Transverse colon (tissue), 4 donors: ENCODE measurements around the gene SPINK7. TPM values are rescaled to one million over a fixed set of nuclear protein-coding genes. Genes with fewer than 3 reads are reported as not detected.

Experiments used
- DNase-seq: peaks from one replicate; pipeline ENCODE4 v3.0.0-alpha.2; 2019
- H3K27ac ChIP-seq, 4 donors: fragments of 200-600 bp; sonication (generic); 2 replicates each; pipeline ENCODE4 v1.5.1; 2016 to 2018; ENCODE audit warnings: inconsistent platforms in 4 of 4
- H3K27me3 ChIP-seq: fragments of 200-600 bp; sonication (generic); 2 replicates; pipeline ENCODE4 v1.5.1; 2017; ENCODE audit warnings: inconsistent platforms
- H3K36me3 ChIP-seq, 4 donors: fragments of 200-600 bp; sonication (generic); 2 replicates each; pipeline ENCODE4 v1.5.1; 2017 to 2019; ENCODE audit warnings: inconsistent platforms in 4 of 4
- H3K4me1 ChIP-seq, 4 donors: fragments of 200-600 bp; sonication (generic); 2 replicates each; pipeline ENCODE4 v1.5.1; 2017 to 2020; ENCODE audit warnings: inconsistent platforms in 4 of 4
- H3K4me3 ChIP-seq, 4 donors: fragments of 200-600 bp; sonication (generic); 1 replicate in 1 of 4; 2 replicates in 3 of 4; pipeline versions ENCODE4 v1.5.1 to v1.6.1; 2017 to 2019; ENCODE audit warnings: inconsistent platforms in 4 of 4
- H3K9me3 ChIP-seq, 2 donors: fragments of 200-600 bp; sonication (generic); 2 replicates each; pipeline ENCODE4 v1.5.1; 2017 to 2019; ENCODE audit warnings: inconsistent platforms in 2 of 2
- CTCF ChIP-seq, 5 experiments: fragments of 200-600 bp in 3 of 5; fragments of 450-650 bp in 2 of 5; sonication (generic) in 3 of 5; IDR thresholded peaks; 1 replicate in 2 of 5; 2 replicates in 3 of 5; pipeline ENCODE4 v1.5.1; 2016 to 2017; ENCODE audit warnings: antibody characterized with exemption in 5 of 5, inconsistent platforms in 3 of 5, mild to moderate bottlenecking in 2 of 5, moderate library complexity in 1 of 5
- EP300 ChIP-seq: sonication (generic); formaldehyde crosslinking; IDR thresholded peaks from one replicate; pipeline ENCODE4 v1.6.1; 2017; ENCODE audit warnings: antibody characterized with exemption, low read depth
- POLR2A ChIP-seq: fragments of 450-650 bp; IDR thresholded peaks from one replicate; pipeline ENCODE4 v1.6.1; 2016; ENCODE audit warnings: antibody characterized with exemption, mild to moderate bottlenecking, moderate library complexity
- POLR2AphosphoS5 ChIP-seq, 3 donors: sonication (generic); formaldehyde crosslinking; IDR thresholded peaks; one replicate each; pipeline ENCODE4 v1.6.1; 2016; ENCODE audit warnings: antibody characterized with exemption in 3 of 3
- WGBS, 2 donors: methylation state at CpG; one replicate each; pipeline ENCODE4 v1.1.5; 2018; ENCODE audit warnings: low coverage in 1 of 2; 5-methylcytosine and 5-hydroxymethylcytosine counted together
- in situ Hi-C, 4 donors: fragments of 200-750 bp; cut with MboI; loops; one replicate each; pipeline versions ENCODE4 v1.15.0 to v1.15.1; 2017; ENCODE audit warnings: low sequenced_read_pairs in 3 of 4, low pct_ligation_motif_present in 1 of 4, low pct_unique_long_range_greater_than_20kb in 1 of 4
- intact Hi-C: fragments of 100-400 bp; cut with DNase I; formaldehyde crosslinking; loops from one replicate; pipeline ENCODE4 v1.15.1; 2023; ENCODE audit warnings: low total_unique reads
- total RNA-seq, 4 donors: library from RNA; depleted of rRNA; stranded (reverse); fragments of >200 nt; gene quantifications; one replicate each; pipeline ENCODE4 v1.1.0, GENCODE V29; 2016

Gene SPINK7
- total RNA-seq, 4 donors from 2014 or later: not detected

- Histone ChIP-seq H3K27ac (no peak overlapping the region), H3K27me3 (no peaks in the 10 kb centered on the region), H3K4me1 (no peaks in the 10 kb centered on the region), H3K9me3 (no peaks in the 10 kb centered on the region), H3K4me3 (no peak overlapping the region), H3K36me3 (no peaks in the 10 kb centered on the region)
- DNase-seq: no peak
- intact Hi-C loops: no loop called here
- peak in 1 of 5 experiments; percentile 9 for TF ChIP-seq CTCF (IDR thresholded peaks at IDR 0.05)
- no peak for TF ChIP-seq POLR2A
- in situ Hi-C loops: loop anchor here in 2 of 4 donors (25.0 kb wide), 1 partner anchor 166 kb away; no protein-coding TSS in a partner anchor
- 85 to 94% methylated on average over 2 of the region's 2 CpGs for WGBS, 2 donors
These were observed 41.4 kb downstream of the SPINK7 start for GRCh38 chr5:148353634-148354033.

DNA sequence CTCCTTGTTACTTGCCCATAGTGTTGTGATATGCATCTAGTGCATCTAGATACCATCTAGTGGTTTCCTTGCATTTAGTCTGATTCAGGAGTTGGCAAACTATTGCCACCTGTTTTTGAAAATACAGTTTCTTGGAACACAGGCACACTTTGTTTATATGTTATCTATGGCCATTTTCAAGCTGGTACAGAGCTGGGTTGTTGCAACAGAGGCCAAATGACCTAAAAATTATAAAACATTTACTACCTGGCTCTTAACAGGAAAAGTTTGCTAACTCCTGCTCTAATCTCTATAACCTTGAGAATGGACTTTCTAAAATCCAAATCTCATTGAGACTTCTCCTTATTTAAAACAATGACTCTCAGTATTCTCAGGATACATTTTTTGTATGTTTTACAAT is 52.1 kb downstream of the SPINK7 start:
- H3K9me3 ChIP-seq: peaks cover 4 to 5% of the 10 kb centered on the region in 2 donors
- TF ChIP-seq POLR2AphosphoS5 (IDR thresholded peaks at IDR 0.05): no peak
- TF ChIP-seq POLR2A: no peak
- no peak for TF ChIP-seq EP300
- no peak for TF ChIP-seq CTCF (IDR thresholded peaks at IDR 0.05)
- no peaks in the 10 kb centered on the region for H3K36me3 ChIP-seq
- H3K27me3 ChIP-seq: no peaks in the 10 kb centered on the region
- no peak for DNase-seq
- intact Hi-C loops (no loop called here), in situ Hi-C loops (loop anchor here in 2 of 4 donors (25.0 kb wide), 1 partner anchor 177 kb away; no protein-coding TSS in a partner anchor)
- no peaks in the 10 kb centered on the region for H3K4me1 ChIP-seq
- no peak overlapping the region for H3K27ac ChIP-seq
- H3K4me3 ChIP-seq: no peak overlapping the region

Other genes starting within 250 kb of the SPINK7 start
- gene SPINK5, start 248.4 kb upstream of the SPINK7 start, total RNA-seq: 1 to 10 TPM; 2.6 to 7.1 (median 4.1) TPM
- not detected for gene SPINK14, start 143.9 kb upstream of the SPINK7 start, total RNA-seq
- not detected for gene SPINK6, start 109.4 kb upstream of the SPINK7 start, total RNA-seq
- not detected for gene MARCOL, start 73.9 kb upstream of the SPINK7 start, total RNA-seq
- not detected for gene SPINK13, start 43.6 kb upstream of the SPINK7 start, total RNA-seq
- gene SPINK9, start 23.1 kb downstream of the SPINK7 start, total RNA-seq: not detected
- 100 to 1,000 TPM in 1 of 4 donors, 10 to 100 TPM in 3; 70.0 to 182 (median 79.3) TPM for gene FBXO38, start 71.5 kb downstream of the SPINK7 start, total RNA-seq